Tibial nerve (tissue), 4 donors: ENCODE measurements around the gene SORCS2.

Experiments used
- EP300 ChIP-seq, 2 donors: sonication (generic); formaldehyde crosslinking; IDR thresholded peaks; one replicate each; pipeline ENCODE4 v1.6.1; 2017; ENCODE audit warnings: antibody characterized with exemption in 2 of 2, mild to moderate bottlenecking in 1 of 2
- POLR2A ChIP-seq, 2 donors: fragments of 450-650 bp; IDR thresholded peaks; one replicate each; pipeline ENCODE4 v1.6.1; 2017; ENCODE audit warnings: antibody characterized with exemption in 2 of 2, mild to moderate bottlenecking in 2 of 2, moderate library complexity in 2 of 2
- TF ChIP-seq, protein P1 (sequence below), 5 experiments: fragments of 200-600 bp in 3 of 5; fragments of 450-650 bp in 2 of 5; sonication (generic) in 3 of 5; IDR thresholded peaks; one replicate each; pipeline ENCODE4 v1.5.1; 2016 to 2019; ENCODE audit warnings: antibody characterized with exemption in 5 of 5, mild to moderate bottlenecking in 3 of 5, moderate library complexity in 2 of 5

DNA sequence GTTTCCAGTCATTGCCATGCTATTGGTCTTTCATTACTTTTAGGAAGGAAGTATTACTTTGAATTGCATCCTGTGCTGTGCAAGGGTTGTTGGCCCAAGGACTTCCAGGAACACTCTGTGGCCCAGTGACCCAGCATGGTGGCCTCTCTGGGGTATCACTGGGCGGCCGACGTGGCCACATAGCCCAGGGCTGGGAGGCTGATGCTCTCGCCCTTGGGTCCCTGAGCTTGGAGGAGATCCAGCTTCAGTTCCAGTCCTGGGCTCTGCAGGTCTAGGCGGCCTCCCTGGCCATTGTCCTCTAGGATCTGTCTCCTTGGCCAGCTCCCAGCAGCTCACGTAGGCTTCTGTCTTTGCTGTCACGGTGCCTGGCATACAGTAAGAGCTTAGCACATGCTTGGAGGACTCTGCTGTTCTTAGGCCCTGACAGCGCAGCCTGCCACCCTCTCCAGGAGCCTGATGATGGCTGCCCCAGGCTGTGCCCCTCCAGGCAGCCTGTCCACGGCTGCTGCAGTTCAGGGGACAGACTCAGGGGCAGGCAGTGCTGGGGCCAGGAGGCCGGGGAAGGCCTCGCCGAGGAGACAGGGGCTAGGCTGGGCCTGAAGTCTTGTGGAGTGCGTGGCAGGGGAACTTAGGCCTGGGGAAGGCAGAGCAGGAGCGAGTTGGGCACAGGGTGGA, 42.2 kb downstream of the SORCS2 start:
- TF ChIP-seq, protein P1, sequence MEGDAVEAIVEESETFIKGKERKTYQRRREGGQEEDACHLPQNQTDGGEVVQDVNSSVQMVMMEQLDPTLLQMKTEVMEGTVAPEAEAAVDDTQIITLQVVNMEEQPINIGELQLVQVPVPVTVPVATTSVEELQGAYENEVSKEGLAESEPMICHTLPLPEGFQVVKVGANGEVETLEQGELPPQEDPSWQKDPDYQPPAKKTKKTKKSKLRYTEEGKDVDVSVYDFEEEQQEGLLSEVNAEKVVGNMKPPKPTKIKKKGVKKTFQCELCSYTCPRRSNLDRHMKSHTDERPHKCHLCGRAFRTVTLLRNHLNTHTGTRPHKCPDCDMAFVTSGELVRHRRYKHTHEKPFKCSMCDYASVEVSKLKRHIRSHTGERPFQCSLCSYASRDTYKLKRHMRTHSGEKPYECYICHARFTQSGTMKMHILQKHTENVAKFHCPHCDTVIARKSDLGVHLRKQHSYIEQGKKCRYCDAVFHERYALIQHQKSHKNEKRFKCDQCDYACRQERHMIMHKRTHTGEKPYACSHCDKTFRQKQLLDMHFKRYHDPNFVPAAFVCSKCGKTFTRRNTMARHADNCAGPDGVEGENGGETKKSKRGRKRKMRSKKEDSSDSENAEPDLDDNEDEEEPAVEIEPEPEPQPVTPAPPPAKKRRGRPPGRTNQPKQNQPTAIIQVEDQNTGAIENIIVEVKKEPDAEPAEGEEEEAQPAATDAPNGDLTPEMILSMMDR (IDR thresholded peaks at IDR 0.05), result no peak
- no peak for TF ChIP-seq POLR2A (IDR thresholded peaks at IDR 0.05)
- no peak for TF ChIP-seq EP300 (IDR thresholded peaks at IDR 0.05)
